Stimulated activated CD4-positive, alpha-beta T cell treated with anti-CD3 and anti-CD28 coated beads, Interleukin-1b, Interleukin-23, amount 100 ng/mL, for 1 hour (primary cell): ENCODE measurements around the gene GYPC.
"Not testable (repeated sequence)": the region's sequence is repeated elsewhere in the genome, so short reads cannot be mapped to it uniquely, and the experiment has no call there.

Experiments
- DNase-seq, 2 donors: peaks; one replicate each; pipeline ENCODE4 v3.0.0-alpha.2; 2020; ENCODE audit warnings: low read depth in 2 of 2

Gene GYPC

GRCh38 chr2:126699716-126700581, 44.0 kb downstream of the GYPC start:
- no peak for DNase-seq

- DNase-seq: no peak
Measured at GRCh38 chr2:126700677-126701076, 44.7 kb downstream of the GYPC start.

GRCh38 chr2:126703311-126703710, 47.4 kb downstream of the GYPC start:
- no peak for DNase-seq

- DNase-seq: no peak
Measured at GRCh38 chr2:126704434-126705160, 48.6 kb downstream of the GYPC start.

GRCh38 chr2:126707191-126707590, 51.2 kb downstream of the GYPC start:
- DNase-seq: no peak

GRCh38 chr2:126707941-126708340, 52.0 kb downstream of the GYPC start:
- DNase-seq: no peak

GRCh38 chr2:126714191-126714965, 58.4 kb downstream of the GYPC start:
- no peak for DNase-seq

- no peak for DNase-seq
Measured at GRCh38 chr2:126715111-126715510, 59.2 kb downstream of the GYPC start.

- DNase-seq: no peak
Measured at GRCh38 chr2:126715576-126716406, 59.8 kb downstream of the GYPC start.

- not testable (repeated sequence) for DNase-seq
Measured at GRCh38 chr2:126717277-126717676, 61.3 kb downstream of the GYPC start.

- no peak for DNase-seq
Measured at GRCh38 chr2:126717928-126718327, 62.0 kb downstream of the GYPC start.

GRCh38 chr2:126719191-126719832, 63.4 kb downstream of the GYPC start:
- no peak for DNase-seq

GRCh38 chr2:126719833-126720351, 63.9 kb downstream of the GYPC start:
- no peak for DNase-seq

GRCh38 chr2:126720638-126721037, 64.7 kb downstream of the GYPC start:
- DNase-seq: no peak

GRCh38 chr2:126722081-126722480, 66.1 kb downstream of the GYPC start:
- DNase-seq: no peak

- no peak for DNase-seq
Measured at GRCh38 chr2:126722546-126722945, 66.6 kb downstream of the GYPC start.

GRCh38 chr2:126723281-126723815, 67.4 kb downstream of the GYPC start:
- DNase-seq: no peak

- DNase-seq: no peak
Measured at GRCh38 chr2:126725580-126725979, 69.6 kb downstream of the GYPC start.

GRCh38 chr2:126729896-126730295, 73.9 kb downstream of the GYPC start:
- DNase-seq: no peak

GRCh38 chr2:126730655-126731054, 74.7 kb downstream of the GYPC start:
- DNase-seq: no peak
